HCT116 (cell line): ENCODE results near the gene GARNL3. TPM values are rescaled to one million over a fixed set of nuclear protein-coding genes. Genes with fewer than 3 reads are reported as not detected.

Source experiments
- ATAC-seq: fragments of 200-7000 bp; cut with Tn5 transposase; 2 replicates; pipeline ENCODE4 v1.9.1; 2020; ENCODE audit warnings: mild to moderate bottlenecking, moderate library complexity
- BruUV-seq: library from RNA; stranded (reverse); fragments of 400-500 nt; replicated peaks from 2 replicates; lab custom pipeline; 2021; lab: Mats Ljungman, UMichigan
- CTCF ChIA-PET: fragments of 300-600 bp; sonication (Branson Sonifier 250); formaldehyde crosslinking; loops from one replicate; lab custom pipeline; 2021; ENCODE audit warnings: antibody characterized with exemption; lab: Charles Lee
- POLR2A ChIA-PET: fragments of 300-600, 350-600 bp; sonication (Branson Sonifier 250); formaldehyde crosslinking; loops from one replicate; lab custom pipeline; 2021; ENCODE audit warnings: antibody characterized with exemption; lab: Charles Lee
- RAD21 ChIA-PET, 2 experiments: fragments of 300-600 bp; sonication (Branson Sonifier 250); formaldehyde crosslinking; loops; one replicate each; lab custom pipeline; 2023; ENCODE audit warnings: low total read pairs in 2 of 2; ENCODE audit not compliant: uncharacterized antibody in 2 of 2, unreplicated experiment in 2 of 2, low non-redundant PET in 1 of 2; lab: Charles Lee
- DNase-seq: peaks from one replicate; pipeline ENCODE4 v3.0.0-alpha.2; 2010; ENCODE audit warnings: low read depth, low spot score
- H2AFZ ChIP-seq: fragments of 200-600 bp; shearing (Covaris generic), sonication (generic); 2 replicates; pipeline ENCODE4 v1.6.1; 2017; ENCODE audit warnings: low read depth, mixed run types, mixed read lengths, antibody characterized with exemption, low read length; ENCODE audit not compliant: poor library complexity, severe bottlenecking
- H3K27ac ChIP-seq: 2 replicates; pipeline ENCODE4 v1.5.1; 2012; ENCODE audit warnings: low read depth, low read length
- H3K27me3 ChIP-seq: fragments of 200-600 bp; sonication (generic); 2 replicates; pipeline ENCODE4 v1.6.1; 2016; ENCODE audit warnings: mixed run types, low read length, mixed read lengths; ENCODE audit not compliant: insufficient read depth
- H3K36me3 ChIP-seq, 2 experiments: fragments of 200-500 bp in 1 of 2; fragments of 200-600 bp in 1 of 2; sonication (Bioruptor generic) in 1 of 2; sonication (generic) in 1 of 2; 2 replicates each; pipeline versions ENCODE4 v1.5.1 to v1.6.1; 2014 to 2016; ENCODE audit warnings: low read length in 2 of 2, inconsistent platforms in 1 of 2, mixed read lengths in 1 of 2, mixed run types in 1 of 2; ENCODE audit not compliant: insufficient read depth in 2 of 2, control insufficient read depth in 1 of 2
- H3K4me1 ChIP-seq, 2 experiments: fragments of 200-600 bp in 1 of 2; sonication (generic) in 1 of 2; 2 replicates each; pipeline versions ENCODE4 v1.5.1 to v1.6.1; 2012 to 2017; ENCODE audit warnings: low read length in 2 of 2, inconsistent platforms in 1 of 2, mild to moderate bottlenecking in 1 of 2, mixed read lengths in 1 of 2, mixed run types in 1 of 2, moderate library complexity in 1 of 2; ENCODE audit not compliant: insufficient read depth in 2 of 2, control insufficient read depth in 1 of 2
- H3K4me2 ChIP-seq: fragments of 200-600 bp; sonication (generic); 2 replicates; pipeline ENCODE4 v1.6.1; 2017; ENCODE audit warnings: mixed run types, low read length, mixed read lengths
- H3K4me3 ChIP-seq, 2 experiments: fragments of 200-600 bp in 1 of 2; sonication (generic) in 1 of 2; replicated peaks in 1 of 2; 2 replicates each; pipeline ENCODE4 v1.5.1; 2011 to 2016; ENCODE audit warnings: low read length in 2 of 2, control low read depth in 1 of 2, low read depth in 1 of 2, mild to moderate bottlenecking in 1 of 2, mixed read lengths in 1 of 2, mixed run types in 1 of 2
- H3K79me2 ChIP-seq: fragments of 200-600 bp; sonication (generic); 2 replicates; pipeline ENCODE4 v1.6.1; 2017; ENCODE audit warnings: mild to moderate bottlenecking, mixed run types, low read length, moderate library complexity, mixed read lengths; ENCODE audit not compliant: insufficient read depth
- H3K9ac ChIP-seq: fragments of 200-600 bp; sonication (generic); 2 replicates; pipeline ENCODE4 v1.6.1; 2016; ENCODE audit warnings: low read length, mixed read lengths
- H3K9me2 ChIP-seq: fragments of 200-600 bp; sonication (generic), shearing (Covaris generic); 2 replicates; pipeline ENCODE4 v1.6.1; 2017; ENCODE audit warnings: mixed run types, mild to moderate bottlenecking, moderate library complexity; ENCODE audit not compliant: insufficient read depth
- H3K9me3 ChIP-seq, 2 experiments: fragments of 200-500 bp in 1 of 2; fragments of 200-600 bp in 1 of 2; sonication (Bioruptor generic) in 1 of 2; sonication (generic) in 1 of 2; 2 replicates each; pipeline ENCODE4 v1.6.1; 2014 to 2017; ENCODE audit warnings: low read length in 2 of 2, mixed read lengths in 2 of 2, inconsistent platforms in 1 of 2, low read depth in 1 of 2, mild to moderate bottlenecking in 1 of 2, mixed run types in 1 of 2, moderate library complexity in 1 of 2; ENCODE audit not compliant: control insufficient read depth in 1 of 2, insufficient read depth in 1 of 2
- H4K20me1 ChIP-seq: fragments of 200-600 bp; sonication (generic), shearing (Covaris generic); 2 replicates; pipeline ENCODE4 v1.6.1; 2017; ENCODE audit warnings: mixed run types, mild to moderate bottlenecking, moderate library complexity; ENCODE audit not compliant: insufficient read depth
- ATF3 ChIP-seq: IDR thresholded peaks from 2 replicates; pipeline ENCODE4 v1.6.1; 2012
- CBX3 ChIP-seq: IDR thresholded peaks from 2 replicates; pipeline ENCODE4 v1.6.1; 2012; ENCODE audit warnings: low read depth
- EGR1 ChIP-seq: IDR thresholded peaks from 2 replicates; pipeline ENCODE4 v1.6.1; 2012; ENCODE audit warnings: low read depth
- EZH2phosphoT487 ChIP-seq: fragments of 200-600 bp; IDR thresholded peaks from 2 replicates; pipeline ENCODE4 v1.6.1; 2018; ENCODE audit warnings: antibody characterized with exemption, borderline replicate concordance
- JUND ChIP-seq: IDR thresholded peaks from 2 replicates; pipeline ENCODE4 v1.6.1; 2012
- POLR2A ChIP-seq: IDR thresholded peaks from 2 replicates; pipeline ENCODE4 v1.7.0; 2011; ENCODE audit warnings: borderline replicate concordance; ENCODE audit not compliant: insufficient read depth, insufficient read length; ENCODE audit errors: extremely low read depth
- REST ChIP-seq: IDR thresholded peaks from 2 replicates; pipeline ENCODE4 v1.6.1; 2012; ENCODE audit warnings: low read depth
- SIN3A ChIP-seq: IDR thresholded peaks from 2 replicates; pipeline ENCODE4 v1.6.1; 2012; ENCODE audit warnings: low read depth
- SRF ChIP-seq: IDR thresholded peaks from 2 replicates; pipeline ENCODE4 v1.6.1; 2012; ENCODE audit warnings: low read depth
- TCF7L2 ChIP-seq: IDR thresholded peaks from 2 replicates; pipeline ENCODE4 v1.7.0; 2011; ENCODE audit warnings: borderline replicate concordance, inconsistent platforms; ENCODE audit not compliant: insufficient read depth, insufficient read length; ENCODE audit errors: extremely low read depth
- ZBTB33 ChIP-seq: IDR thresholded peaks from 2 replicates; pipeline ENCODE4 v1.6.1; 2011; ENCODE audit warnings: mild to moderate bottlenecking, low read length, moderate library complexity; ENCODE audit not compliant: insufficient replicate concordance; ENCODE audit errors: extremely low read depth
- ZFX ChIP-seq: fragments of 450-650 bp; IDR thresholded peaks from 2 replicates; pipeline ENCODE4 v1.6.1; 2017
- intact Hi-C: fragments of 100-400 bp; cut with micrococcal nuclease; formaldehyde crosslinking; loops from 2 replicates; pipeline ENCODE4 v1.10.0; 2022
- total RNA-seq: library from RNA; stranded (reverse); gene quantifications from one replicate; pipeline ENCODE4 v1.2.1, GENCODE V29; 2021; ENCODE audit not compliant: unreplicated experiment
- TF ChIP-seq, protein P1 (sequence below), 3 experiments: fragments of 200-600 bp in 1 of 3; sonication (generic) in 1 of 3; IDR thresholded peaks in 2 of 3; conservative IDR thresholded peaks in 1 of 3; 2 replicates each; pipeline ENCODE4 v1.5.1; 2012 to 2017; ENCODE audit warnings: low read depth in 2 of 3, low read length in 2 of 3, antibody characterized with exemption in 1 of 3, borderline replicate concordance in 1 of 3, control low read depth in 1 of 3, mild to moderate bottlenecking in 1 of 3, mixed read lengths in 1 of 3, mixed run types in 1 of 3, moderate library complexity in 1 of 3; ENCODE audit not compliant: insufficient read depth in 1 of 3

Gene GARNL3
- total RNA-seq, 1 experiment from 2014 or later, result 8.8 TPM

DNA sequence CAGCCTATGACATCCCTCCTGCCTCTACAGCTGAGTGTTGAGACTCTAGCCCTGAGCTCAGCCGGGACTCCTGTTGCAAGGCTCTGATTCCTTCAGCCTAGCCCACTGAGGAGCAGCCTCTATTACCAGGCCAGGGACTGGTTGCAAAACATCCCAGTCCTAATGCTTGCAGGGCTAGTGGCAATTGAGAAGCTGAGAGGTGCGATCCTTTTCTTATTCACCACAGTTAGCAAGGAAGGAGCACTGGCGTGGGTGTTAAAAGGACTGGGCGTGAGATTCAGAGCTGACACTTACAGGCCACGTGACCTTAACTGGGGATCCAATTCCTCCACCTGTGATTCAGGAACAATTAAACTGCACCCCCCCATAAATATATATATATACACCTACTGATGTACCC lies 58.8 kb downstream of the GARNL3 start:
- TF ChIP-seq, protein P1, sequence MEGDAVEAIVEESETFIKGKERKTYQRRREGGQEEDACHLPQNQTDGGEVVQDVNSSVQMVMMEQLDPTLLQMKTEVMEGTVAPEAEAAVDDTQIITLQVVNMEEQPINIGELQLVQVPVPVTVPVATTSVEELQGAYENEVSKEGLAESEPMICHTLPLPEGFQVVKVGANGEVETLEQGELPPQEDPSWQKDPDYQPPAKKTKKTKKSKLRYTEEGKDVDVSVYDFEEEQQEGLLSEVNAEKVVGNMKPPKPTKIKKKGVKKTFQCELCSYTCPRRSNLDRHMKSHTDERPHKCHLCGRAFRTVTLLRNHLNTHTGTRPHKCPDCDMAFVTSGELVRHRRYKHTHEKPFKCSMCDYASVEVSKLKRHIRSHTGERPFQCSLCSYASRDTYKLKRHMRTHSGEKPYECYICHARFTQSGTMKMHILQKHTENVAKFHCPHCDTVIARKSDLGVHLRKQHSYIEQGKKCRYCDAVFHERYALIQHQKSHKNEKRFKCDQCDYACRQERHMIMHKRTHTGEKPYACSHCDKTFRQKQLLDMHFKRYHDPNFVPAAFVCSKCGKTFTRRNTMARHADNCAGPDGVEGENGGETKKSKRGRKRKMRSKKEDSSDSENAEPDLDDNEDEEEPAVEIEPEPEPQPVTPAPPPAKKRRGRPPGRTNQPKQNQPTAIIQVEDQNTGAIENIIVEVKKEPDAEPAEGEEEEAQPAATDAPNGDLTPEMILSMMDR (IDR thresholded peaks at IDR 0.05 in 2 of 3, conservative IDR thresholded peaks at IDR 0.05 in 1 of 3; ENCODE audit: borderline replicate concordance in 1 of 3, insufficient read depth in 1 of 3, low read depth in 2 of 3, low read length in 2 of 3), result no peak
- TF ChIP-seq EGR1 (no peak), JUND (no peak), CBX3 (no peak), ZBTB33 (no peak), POLR2A (no peak), SRF (no peak), EZH2phosphoT487 (no peak), TCF7L2 (no peak), REST (no peak), ZFX (no peak), ATF3 (no peak), SIN3A (no peak)
- ChIA-PET POLR2A (no interaction called here), RAD21 (no interaction called here), CTCF (interaction anchor here (0.9 kb wide), 1 partner anchor 73 kb away, joined by 3 read pairs; the partner anchor contains the start of gene SLC2A8)
- Histone ChIP-seq H3K27ac (no peak overlapping the region), H2AFZ (no peak overlapping the region), H3K27me3 (no peaks in the 10 kb centered on the region), H3K79me2 (no peaks in the 10 kb centered on the region), H3K9me2 (no peaks in the 10 kb centered on the region), H3K9me3 (no peaks in the 10 kb centered on the region), H3K4me3 (no peak overlapping the region), H3K36me3 (no peaks in the 10 kb centered on the region), H3K9ac (no peak overlapping the region), H4K20me1 (no peaks in the 10 kb centered on the region), H3K4me2 (no peak overlapping the region), H3K4me1 (no peaks in the 10 kb centered on the region)
- ATAC-seq (no peak), DNase-seq (no peak)
- no TSS peak for BruUV-seq
- intact Hi-C loops, result no loop called here
